HepG2 (cell line): ENCODE measurements around the gene DMXL1. TPM values are rescaled to one million over a fixed set of nuclear protein-coding genes. Genes with fewer than 3 reads are reported as not detected.
A peak's percentile ranks its signal among the peaks of the same experiment; 100 is the strongest.

Experiments used
- CBX5 ChIP-seq: sonication (generic); formaldehyde crosslinking; IDR thresholded peaks from 2 replicates; pipeline ENCODE4 v1.4.0; 2020; ENCODE audit warnings: missing genetic modification reagents, borderline replicate concordance
- CEBPG ChIP-seq: IDR thresholded peaks from 2 replicates; pipeline ENCODE4 v1.6.1; 2016
- ELF1 ChIP-seq: sonication (generic); formaldehyde crosslinking; IDR thresholded peaks from 2 replicates; pipeline ENCODE4 v1.4.0; 2020; ENCODE audit warnings: missing genetic modification reagents
- FLYWCH1 ChIP-seq: sonication (generic); formaldehyde crosslinking; IDR thresholded peaks from 2 replicates; pipeline ENCODE4 v1.8.1; 2023; ENCODE audit warnings: mild to moderate bottlenecking, missing genetic modification reagents
- KLF12 ChIP-seq: sonication (generic); formaldehyde crosslinking; IDR thresholded peaks from 2 replicates; pipeline ENCODE4 v1.4.0; 2020; ENCODE audit warnings: missing genetic modification reagents, borderline replicate concordance
- MATR3 ChIP-seq: sonication (generic); formaldehyde crosslinking; IDR thresholded peaks from 2 replicates; pipeline ENCODE4 v1.4.0; 2020; ENCODE audit warnings: missing genetic modification reagents
- POLR2A ChIP-seq, 2 experiments: IDR thresholded peaks; 2 replicates each; pipeline ENCODE4 v1.6.1; 2011; ENCODE audit warnings: low read depth in 2 of 2, low read length in 2 of 2, mild to moderate bottlenecking in 1 of 2, moderate library complexity in 1 of 2; ENCODE audit not compliant: insufficient read depth in 1 of 2
- RFXANK ChIP-seq: IDR thresholded peaks from 2 replicates; pipeline ENCODE4 v1.6.1; 2016
- TARDBP ChIP-seq: sonication (generic); formaldehyde crosslinking; IDR thresholded peaks from 2 replicates; pipeline ENCODE4 v1.8.0; 2022; ENCODE audit warnings: mild to moderate bottlenecking, missing genetic modification reagents
- TBP ChIP-seq: sonication (generic); formaldehyde crosslinking; IDR thresholded peaks from 2 replicates; pipeline ENCODE4 v1.5.0; 2020; ENCODE audit warnings: missing genetic modification reagents
- U2AF1 ChIP-seq: fragments of 200-400 bp; formaldehyde crosslinking; optimal IDR thresholded peaks from 2 replicates; pipeline ENCODE3; 2017; ENCODE audit warnings: mild to moderate bottlenecking, low read depth, low read length
- XRCC5 ChIP-seq: fragments of 200-400 bp; formaldehyde crosslinking; optimal IDR thresholded peaks from 2 replicates; pipeline ENCODE3; 2017; ENCODE audit warnings: mild to moderate bottlenecking, low read length
- ZBTB7B ChIP-seq: sonication (generic); formaldehyde crosslinking; IDR thresholded peaks from 2 replicates; pipeline ENCODE4 v1.4.0; 2020; ENCODE audit warnings: missing genetic modification reagents
- ZFP37 ChIP-seq: sonication (generic); formaldehyde crosslinking; IDR thresholded peaks from 2 replicates; pipeline ENCODE4 v1.4.0; 2020; ENCODE audit warnings: missing genetic modification reagents, borderline replicate concordance
- ZNF20 ChIP-seq: sonication (generic); formaldehyde crosslinking; IDR thresholded peaks from 2 replicates; pipeline ENCODE4 v1.4.0; 2020; ENCODE audit warnings: mild to moderate bottlenecking, moderate library complexity, missing genetic modification reagents
- ZNF264 ChIP-seq: sonication (generic); formaldehyde crosslinking; IDR thresholded peaks from 2 replicates; pipeline ENCODE4 v1.4.0; 2020; ENCODE audit warnings: missing genetic modification reagents
- ZNF333 ChIP-seq: sonication (generic); formaldehyde crosslinking; IDR thresholded peaks from 2 replicates; pipeline ENCODE4 v1.4.0; 2020; ENCODE audit warnings: mild to moderate bottlenecking, missing genetic modification reagents, borderline replicate concordance
- ZNF33B ChIP-seq: sonication (generic); formaldehyde crosslinking; IDR thresholded peaks from 2 replicates; pipeline ENCODE4 v1.5.1; 2020; ENCODE audit warnings: mild to moderate bottlenecking, missing genetic modification reagents
- ZNF652 ChIP-seq: IDR thresholded peaks from 2 replicates; pipeline ENCODE4 v1.6.1; 2016; ENCODE audit warnings: low read depth, borderline replicate concordance
- ZNF746 ChIP-seq: sonication (generic); formaldehyde crosslinking; IDR thresholded peaks from 2 replicates; pipeline ENCODE4 v1.8.0; 2022; ENCODE audit warnings: mild to moderate bottlenecking, missing genetic modification reagents
- ZNF83 ChIP-seq: sonication (generic); formaldehyde crosslinking; IDR thresholded peaks from 2 replicates; pipeline ENCODE4 v1.4.0; 2020; ENCODE audit warnings: missing genetic modification reagents, mild to moderate bottlenecking, borderline replicate concordance
- polyA plus RNA-seq, 8 experiments: library from polyadenylated mRNA; depleted of rRNA in 3 of 8; stranded (reverse) in 7 of 8; unstranded in 1 of 8; fragments of >200 nt; fragmentation: Illumina TruSeq in 4 of 8; extraction: Trizol in 4 of 8; gene quantifications; 2 replicates each; pipeline versions ENCODE4 v1.2.1 to v1.2.3, GENCODE V29; 2011 to 2016; ENCODE audit warnings: low read depth in 4 of 8, missing spikeins in 1 of 8, mixed read lengths in 1 of 8; ENCODE audit not compliant: insufficient read depth in 1 of 8
- total RNA-seq, 5 experiments: library from RNA; depleted of rRNA; stranded (reverse); fragments of >200 nt; fragmentation: Illumina TruSeq; extraction: Trizol; gene quantifications; 2 replicates each; pipeline ENCODE4 v1.2.3, GENCODE V29; 2016; ENCODE audit warnings: low read depth in 1 of 5
- TF ChIP-seq, protein P1 (sequence below): IDR thresholded peaks from 2 replicates; pipeline ENCODE4 v1.6.1; 2016; ENCODE audit warnings: missing compliant biosample characterization, missing genetic modification reagents, borderline replicate concordance
- TF ChIP-seq, protein P2 (sequence below): sonication (generic); formaldehyde crosslinking; IDR thresholded peaks from 2 replicates; pipeline ENCODE4 v1.4.0; 2020; ENCODE audit warnings: missing genetic modification reagents
- TF ChIP-seq, protein P3 (sequence below): sonication (generic); formaldehyde crosslinking; IDR thresholded peaks from 2 replicates; pipeline ENCODE4 v1.8.1; 2023; ENCODE audit warnings: mild to moderate bottlenecking, moderate library complexity, missing genetic modification reagents
- TF ChIP-seq, protein P4 (sequence below): fragments of 450-650 bp; IDR thresholded peaks from 2 replicates; pipeline ENCODE4 v1.6.1; 2016

Gene DMXL1
- total and polyA plus RNA-seq, 2 of the 13 experiments (the other 11 are each of a cell fraction or from before 2014, with no cell fraction given) = 6.9 to 18.6 TPM

DNA sequence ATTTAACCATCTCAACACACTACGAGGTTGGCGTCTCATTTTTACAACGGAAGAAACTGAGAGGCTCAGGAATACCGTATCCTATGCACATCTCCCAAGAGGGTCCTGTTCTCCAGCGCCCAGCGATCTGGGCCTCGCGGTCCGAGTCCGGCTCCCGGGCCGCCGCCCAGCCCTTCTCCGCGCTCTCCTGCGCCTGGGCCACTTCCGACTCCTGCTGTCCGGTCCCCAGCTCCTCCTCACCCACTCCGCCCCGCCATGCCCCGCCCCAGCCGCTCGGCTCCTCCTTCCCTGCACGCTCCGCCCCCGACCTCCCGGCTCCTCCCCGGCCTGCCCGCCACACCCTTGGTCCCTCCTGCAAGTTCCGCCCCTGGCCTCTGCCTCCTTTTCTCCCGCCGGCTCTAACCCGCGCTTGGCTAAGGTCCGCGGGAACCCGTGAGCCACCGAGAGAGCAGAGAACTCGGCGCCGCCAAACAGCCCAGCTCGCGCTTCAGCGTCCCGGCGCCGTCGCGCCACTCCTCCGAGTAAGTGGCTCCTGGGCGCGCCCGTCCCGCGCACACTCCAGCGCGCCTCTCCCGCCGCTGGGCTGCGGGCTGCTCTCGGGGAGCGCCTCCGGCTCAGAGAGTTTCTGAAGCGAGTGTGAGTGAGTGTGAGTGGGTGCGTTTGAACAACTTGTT is 197.6 kb downstream of the DMXL1 start (continued):
- peak; percentile 47; the same call in 1 of the 2 replicates for TF ChIP-seq ZNF33B
- TF ChIP-seq ZFP37 (CRISPR knock-in tag) = 0 out of 2 replicates have a peak, but pooled peaks have one; percentile 58
- TF ChIP-seq U2AF1 = peak; percentile 79
- TF ChIP-seq, protein P1, sequence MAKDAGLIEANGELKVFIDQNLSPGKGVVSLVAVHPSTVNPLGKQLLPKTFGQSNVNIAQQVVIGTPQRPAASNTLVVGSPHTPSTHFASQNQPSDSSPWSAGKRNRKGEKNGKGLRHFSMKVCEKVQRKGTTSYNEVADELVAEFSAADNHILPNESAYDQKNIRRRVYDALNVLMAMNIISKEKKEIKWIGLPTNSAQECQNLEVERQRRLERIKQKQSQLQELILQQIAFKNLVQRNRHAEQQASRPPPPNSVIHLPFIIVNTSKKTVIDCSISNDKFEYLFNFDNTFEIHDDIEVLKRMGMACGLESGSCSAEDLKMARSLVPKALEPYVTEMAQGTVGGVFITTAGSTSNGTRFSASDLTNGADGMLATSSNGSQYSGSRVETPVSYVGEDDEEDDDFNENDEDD (CRISPR knock-in tag) = peak; percentile 71
- TF ChIP-seq CBX5 (CRISPR knock-in tag) = peak; percentile 36; the same call in 1 of the 2 replicates
- TF ChIP-seq ELF1 (CRISPR knock-in tag) = peak; percentile 69
- no peak for TF ChIP-seq CEBPG
- peak; percentile 23; the same call in 1 of the 2 replicates for TF ChIP-seq FLYWCH1
- TF ChIP-seq ZNF20 (CRISPR knock-in tag) = no peak
- TF ChIP-seq RFXANK (CRISPR knock-in tag) = peak; percentile 98
- TF ChIP-seq POLR2A (IDR thresholded peaks at IDR 0.05; ENCODE audit: insufficient read depth in 1 of 2, low read depth in 2 of 2, low read length in 2 of 2) = peak; percentile 84 to 98
- TF ChIP-seq, protein P2, sequence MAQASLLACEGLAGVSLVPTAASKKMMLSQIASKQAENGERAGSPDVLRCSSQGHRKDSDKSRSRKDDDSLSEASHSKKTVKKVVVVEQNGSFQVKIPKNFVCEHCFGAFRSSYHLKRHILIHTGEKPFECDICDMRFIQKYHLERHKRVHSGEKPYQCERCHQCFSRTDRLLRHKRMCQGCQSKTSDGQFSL = no peak
- TF ChIP-seq MATR3 (CRISPR knock-in tag) = no peak
- peak; percentile 80; the same call in 1 of the 2 replicates for TF ChIP-seq KLF12
- TF ChIP-seq ZNF264 = peak; percentile 29; the same call in 1 of the 2 replicates
- TF ChIP-seq, protein P3, sequence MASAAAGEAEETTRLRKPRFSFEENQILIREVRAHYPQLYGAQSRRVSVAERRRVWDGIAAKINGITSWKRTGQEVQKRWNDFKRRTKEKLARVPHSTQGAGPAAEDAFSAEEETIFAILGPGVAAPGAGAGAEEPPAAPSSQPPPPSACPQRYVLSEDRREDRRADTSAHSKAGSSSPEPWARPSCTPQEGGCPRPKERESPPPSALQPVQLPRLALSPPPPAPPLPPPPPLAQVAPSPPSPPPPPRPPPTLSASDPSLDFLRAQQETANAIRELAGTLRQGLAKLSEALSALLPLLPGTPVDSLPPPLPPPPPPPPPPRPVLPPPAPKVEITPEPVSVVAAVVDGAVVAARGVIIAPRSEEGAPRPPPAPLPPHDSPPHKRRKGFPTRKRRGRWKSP = peak; percentile 92; the same call in 1 of the 2 replicates
- TF ChIP-seq ZNF83 (CRISPR knock-in tag) = no peak
- TF ChIP-seq, protein P4, sequence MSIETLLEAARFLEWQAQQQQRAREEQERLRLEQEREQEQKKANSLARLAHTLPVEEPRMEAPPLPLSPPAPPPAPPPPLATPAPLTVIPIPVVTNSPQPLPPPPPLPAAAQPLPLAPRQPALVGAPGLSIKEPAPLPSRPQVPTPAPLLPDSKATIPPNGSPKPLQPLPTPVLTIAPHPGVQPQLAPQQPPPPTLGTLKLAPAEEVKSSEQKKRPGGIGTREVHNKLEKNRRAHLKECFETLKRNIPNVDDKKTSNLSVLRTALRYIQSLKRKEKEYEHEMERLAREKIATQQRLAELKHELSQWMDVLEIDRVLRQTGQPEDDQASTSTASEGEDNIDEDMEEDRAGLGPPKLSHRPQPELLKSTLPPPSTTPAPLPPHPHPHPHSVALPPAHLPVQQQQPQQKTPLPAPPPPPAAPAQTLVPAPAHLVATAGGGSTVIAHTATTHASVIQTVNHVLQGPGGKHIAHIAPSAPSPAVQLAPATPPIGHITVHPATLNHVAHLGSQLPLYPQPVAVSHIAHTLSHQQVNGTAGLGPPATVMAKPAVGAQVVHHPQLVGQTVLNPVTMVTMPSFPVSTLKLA = peak; percentile 25; the same call in 1 of the 2 replicates
- peak; percentile 45 for TF ChIP-seq ZBTB7B (CRISPR knock-in tag)
- 0 out of 2 replicates have a peak, but pooled peaks have one; percentile 73 for TF ChIP-seq ZNF333
- no peak for TF ChIP-seq ZNF746
- no peak; the same call in 1 of the 2 replicates for TF ChIP-seq TBP (CRISPR knock-in tag)
- 0 out of 2 replicates have a peak, but pooled peaks have one; percentile 2 for TF ChIP-seq TARDBP (CRISPR knock-in tag)
- TF ChIP-seq ZNF652 (CRISPR knock-in tag) = 0 out of 2 replicates have a peak, but pooled peaks have one; percentile 16
- TF ChIP-seq XRCC5 = peak; percentile 79
- TF ChIP-seq, all 625 proteins: peak for 252
